ENCODE data around the gene ABCA10.

Gene ABCA10

DNA sequence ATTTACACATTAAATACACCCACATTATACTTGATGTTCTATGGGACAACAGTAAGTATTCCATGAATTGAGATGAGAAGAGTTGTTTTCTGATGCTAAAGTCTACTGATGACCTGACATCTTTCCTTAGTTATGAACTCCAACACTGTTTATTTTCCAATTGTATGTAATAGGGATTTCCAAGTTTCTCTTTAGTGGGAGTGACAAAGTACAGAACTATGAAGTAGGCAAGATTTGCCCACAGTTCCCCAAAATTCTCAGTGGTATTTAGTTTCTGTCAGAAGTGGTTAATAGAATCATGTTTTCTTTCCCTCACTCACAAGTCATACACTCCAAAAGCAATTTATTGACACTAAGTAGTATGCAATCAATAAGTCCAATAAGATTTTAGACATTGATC lies 64.4 kb downstream of the ABCA10 start:
- DNase-seq (ENCODE audit: low spot score) (no peak), FAIRE-seq (no peak)

DNA sequence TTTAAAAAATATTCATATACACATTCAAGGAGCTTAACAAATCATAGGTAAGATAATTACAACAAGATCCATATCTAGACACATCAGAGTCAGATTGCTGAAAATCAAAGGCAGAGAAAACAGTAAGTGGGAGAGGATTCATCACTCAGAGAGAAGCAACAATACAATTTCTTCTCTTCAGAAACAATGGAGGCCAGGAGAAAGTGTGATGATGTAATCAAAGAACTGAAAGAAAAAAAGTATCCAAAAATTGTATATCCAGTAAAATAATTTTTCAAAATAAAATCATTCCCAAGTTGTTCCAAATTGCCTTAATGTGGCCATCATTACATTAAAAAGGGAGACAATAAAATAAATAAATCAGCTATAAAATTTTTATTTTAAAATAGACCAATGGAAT lies 69.2 kb downstream of the ABCA10 start:
- DNase-seq (ENCODE audit: low spot score) (no peak), FAIRE-seq (no peak)

DNA sequence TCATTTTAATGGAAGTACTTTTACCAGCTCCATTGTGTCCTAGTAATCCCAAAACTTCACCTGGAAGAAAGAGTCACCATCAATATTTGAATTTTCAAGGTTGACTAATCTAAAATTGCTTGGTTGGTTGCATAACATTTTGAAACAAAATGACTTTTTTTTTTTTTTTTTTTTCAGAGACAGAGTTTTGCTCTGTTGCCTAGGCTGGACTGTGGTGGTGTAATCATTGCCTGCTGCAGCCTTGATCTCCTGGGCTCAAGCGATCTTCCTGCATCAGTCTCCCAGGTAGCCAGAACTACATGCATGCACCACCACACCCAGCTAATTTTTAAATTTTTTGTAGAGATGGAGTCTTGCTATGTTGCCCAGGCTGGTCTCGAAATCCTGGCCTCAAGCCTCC lies 74.4 kb downstream of the ABCA10 start:
- FAIRE-seq (no peak), DNase-seq (ENCODE audit: low spot score) (no peak)

DNA sequence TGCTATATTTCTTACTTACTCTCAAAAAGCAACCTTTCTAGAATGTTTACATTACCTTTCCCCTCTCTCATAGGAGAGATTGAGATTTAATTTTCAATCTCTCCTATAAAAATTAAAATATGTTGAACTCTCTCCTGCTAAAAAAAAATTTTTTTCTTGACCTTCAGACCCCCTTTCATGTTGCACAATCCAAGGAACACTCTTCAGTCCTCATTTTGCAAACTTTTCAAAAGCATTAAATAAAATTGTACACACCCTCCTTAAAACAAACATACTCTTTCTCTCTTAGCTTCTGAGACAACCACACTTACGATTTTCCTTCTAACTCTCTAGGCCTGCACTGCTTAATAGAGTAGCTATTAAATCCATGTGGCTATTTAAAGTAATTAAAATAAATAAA lies 78.3 kb downstream of the ABCA10 start:
- DNase-seq (ENCODE audit: low spot score): no peak
- FAIRE-seq: no peak

DNA sequence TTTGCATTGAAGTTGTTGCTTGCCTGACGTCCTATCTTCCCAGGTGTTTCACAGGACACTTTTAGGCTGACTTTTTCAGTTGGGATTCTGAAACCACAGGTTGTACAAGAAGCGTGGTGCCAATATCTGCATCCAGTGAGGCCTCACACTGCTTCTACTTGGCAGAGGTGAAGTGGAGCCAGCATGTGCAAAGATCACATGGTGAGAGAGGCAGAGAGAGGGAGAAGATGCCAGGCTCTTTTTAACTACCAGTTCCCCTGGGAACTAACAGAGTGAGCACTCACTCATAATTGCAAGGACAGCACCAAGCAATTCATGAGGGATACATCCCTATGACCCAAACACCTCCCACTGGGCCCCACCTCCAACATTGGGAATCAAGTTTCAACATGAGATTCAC lies 81.2 kb downstream of the ABCA10 start:
- DNase-seq (ENCODE audit: low spot score) (no peak), FAIRE-seq (no peak)

DNA sequence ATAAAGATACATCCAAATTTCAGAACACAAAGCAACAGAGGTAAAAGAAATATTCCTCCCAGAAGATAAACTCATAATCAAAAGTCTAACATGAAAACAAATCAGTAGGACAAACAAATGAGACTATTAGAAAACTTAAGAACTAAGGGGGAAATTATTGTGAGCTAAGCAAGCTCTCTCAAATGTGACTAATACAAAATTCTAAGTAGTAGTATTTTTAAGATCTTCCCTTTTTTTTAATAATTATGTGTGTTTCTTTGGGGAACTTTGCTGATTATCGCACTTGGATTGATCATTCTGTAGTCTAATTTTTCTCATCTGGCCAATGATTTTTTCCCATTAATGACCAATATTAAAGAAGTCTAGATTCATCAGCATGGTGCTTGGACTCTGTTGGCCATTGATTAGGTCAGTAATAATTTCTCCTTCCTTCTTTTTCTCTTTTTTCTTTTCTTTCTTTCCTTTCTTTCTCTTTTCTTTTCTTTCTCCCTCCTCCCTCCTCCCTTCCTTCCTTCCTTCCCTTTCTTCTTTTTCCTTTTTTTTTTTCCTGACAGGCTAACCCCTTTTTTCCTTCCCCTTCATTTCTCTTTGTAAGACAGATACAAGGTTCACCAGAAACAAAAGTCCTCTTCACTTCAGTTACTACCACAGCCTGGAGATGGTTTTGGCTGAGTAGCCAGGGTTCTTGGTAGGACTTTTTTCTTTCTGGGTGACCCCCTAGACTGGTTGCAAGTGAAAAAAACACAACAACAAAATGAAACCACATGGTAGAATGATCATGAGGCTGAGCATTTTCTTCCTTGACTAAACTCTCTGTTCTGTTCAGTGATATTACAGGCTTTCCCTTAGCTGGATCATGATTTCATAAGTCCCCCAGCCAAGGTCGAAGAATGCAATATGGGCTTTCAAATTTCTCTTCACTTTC lies 84.0 kb downstream of the ABCA10 start:
- DNase-seq (ENCODE audit: low spot score) (no peak), FAIRE-seq (no peak)

DNA sequence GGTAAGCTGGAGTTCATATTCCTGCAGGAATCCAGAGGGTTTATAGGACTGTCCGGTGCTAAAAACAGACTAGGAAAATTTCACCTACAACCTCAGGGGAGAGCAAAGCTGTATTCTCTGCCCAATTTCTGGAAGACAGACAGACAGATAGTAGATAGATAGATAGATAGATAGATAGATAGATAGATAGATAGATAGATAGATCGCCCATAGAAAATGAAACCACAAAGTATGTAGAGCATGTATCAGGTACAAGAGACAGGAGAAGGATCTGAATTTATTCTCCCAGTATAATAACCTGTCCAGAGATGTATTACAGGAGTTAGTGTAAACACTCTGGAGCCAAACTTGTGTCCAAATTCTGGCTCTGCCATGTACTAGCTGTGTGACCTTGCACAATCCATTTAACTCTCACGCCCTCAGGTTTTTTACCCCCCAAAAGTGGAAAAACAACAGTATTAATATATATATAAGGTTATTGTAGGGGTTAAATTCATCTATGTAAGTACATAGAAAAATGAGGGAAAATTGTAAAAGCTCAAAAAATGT lies 84.9 kb downstream of the ABCA10 start:
- FAIRE-seq (no peak), DNase-seq (ENCODE audit: low spot score) (no peak)

DNA sequence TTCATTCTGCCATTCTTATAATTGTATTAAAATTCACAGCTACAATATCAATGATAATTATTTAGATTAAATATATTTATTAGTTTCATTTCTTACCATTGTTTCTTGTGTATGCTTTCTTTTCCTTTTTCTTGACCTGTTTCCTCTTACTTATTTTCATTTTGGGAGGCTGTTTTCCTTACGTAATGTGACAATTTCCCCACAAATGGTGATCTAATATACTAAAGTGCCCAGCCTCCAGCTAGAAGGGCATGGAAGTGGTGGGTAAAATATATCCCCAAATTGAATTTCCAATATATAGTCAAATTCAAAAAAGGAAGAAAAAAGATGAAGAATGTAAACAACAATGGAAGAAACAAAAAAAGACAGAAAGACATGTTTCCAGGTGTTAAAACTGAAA lies 85.5 kb downstream of the ABCA10 start:
- no peak for FAIRE-seq
- DNase-seq (ENCODE audit: low spot score): no peak

DNA sequence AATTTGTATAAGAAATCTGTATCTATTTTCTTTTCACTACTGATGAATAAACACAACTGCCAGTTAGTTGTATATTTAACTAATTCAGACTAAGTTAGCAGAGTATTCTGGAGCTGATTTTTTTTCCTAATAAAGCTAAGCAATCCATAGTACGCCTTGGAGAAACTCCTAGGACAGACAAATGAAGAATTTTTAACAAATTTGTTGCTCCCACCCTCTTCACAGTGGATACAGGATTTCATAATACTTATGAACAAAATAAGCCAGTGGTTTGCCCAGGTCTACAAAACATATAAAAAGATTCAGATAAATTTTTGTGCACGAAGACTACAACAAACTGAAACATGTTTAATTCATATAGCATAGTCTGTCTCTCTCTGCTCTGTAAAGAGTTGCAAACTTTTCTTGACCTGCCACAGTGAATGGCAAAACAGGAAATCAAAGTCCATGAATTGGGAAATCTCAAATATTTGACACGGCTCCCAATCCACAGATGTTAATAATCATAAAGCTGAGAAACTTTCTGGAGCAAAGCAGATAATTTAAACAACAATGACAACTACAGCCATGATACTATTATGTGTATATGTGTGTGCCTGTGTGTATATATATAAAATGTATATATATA lies 86.3 kb downstream of the ABCA10 start:
- no peak for DNase-seq (ENCODE audit: low spot score)
- FAIRE-seq: no peak

DNA sequence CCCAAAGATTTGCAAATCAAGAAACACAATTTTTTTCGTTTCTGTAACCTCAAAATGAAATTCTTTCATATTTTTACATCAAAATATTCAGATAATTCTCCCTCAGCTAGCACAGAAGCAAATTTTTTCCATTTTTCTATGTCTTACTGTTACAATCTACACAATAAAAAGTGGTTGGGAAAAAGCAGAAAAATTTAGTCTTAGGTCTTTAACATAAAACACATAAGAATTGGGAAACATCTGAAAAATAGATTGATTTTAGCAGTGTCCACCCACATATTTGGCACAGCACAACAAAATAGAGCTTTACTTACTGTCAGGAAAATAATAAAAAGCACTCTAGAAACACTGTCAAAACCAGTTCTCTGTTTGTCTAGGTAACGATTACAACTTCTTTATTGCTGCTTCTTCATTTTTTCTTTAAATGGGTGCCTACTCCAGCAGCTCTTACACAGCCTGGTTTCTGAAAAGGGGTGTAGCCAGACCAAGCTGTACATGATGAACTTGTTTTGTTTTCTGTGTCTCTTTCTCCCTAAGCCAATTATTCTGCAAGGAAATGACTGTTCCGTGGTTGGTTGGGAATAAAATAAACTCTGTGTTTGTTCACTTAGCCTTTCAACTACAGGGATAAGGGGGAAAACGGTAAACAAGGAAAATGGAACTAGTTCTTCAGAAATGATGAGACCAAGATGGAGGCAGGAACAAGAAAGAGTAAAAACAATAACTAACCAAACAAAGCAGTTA lies 87.0 kb downstream of the ABCA10 start, which contains the start of gene ABCA6:
Gene ABCA6 (minus strand): TSS at position 465 of the 744 bp plus-strand sequence. CDS start 1,192 bp downstream, outside the sequence.
- FAIRE-seq: no peak
- DNase-seq (ENCODE audit: low spot score): no peak

DNA sequence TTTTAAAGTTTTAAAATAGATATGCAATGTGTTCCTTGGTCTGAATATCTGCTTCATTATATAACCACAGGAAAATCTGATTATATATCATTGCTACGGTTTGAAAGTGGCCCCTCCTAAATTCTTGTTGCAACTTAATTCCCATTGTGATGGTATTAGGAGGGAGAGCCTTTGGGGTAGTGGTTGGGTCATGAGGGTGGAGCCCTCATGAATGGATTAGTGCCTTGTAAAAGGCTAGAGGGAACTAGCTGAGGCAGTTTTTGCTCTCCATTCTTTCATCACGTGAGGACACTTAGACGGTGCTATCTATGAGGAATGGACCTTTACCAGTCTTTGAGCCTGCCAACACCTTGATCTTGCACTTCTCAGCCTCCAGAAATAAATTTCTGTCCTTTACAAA lies 94.5 kb downstream of the ABCA10 start:
- no peak for DNase-seq (ENCODE audit: low spot score)
- no peak for FAIRE-seq

DNA sequence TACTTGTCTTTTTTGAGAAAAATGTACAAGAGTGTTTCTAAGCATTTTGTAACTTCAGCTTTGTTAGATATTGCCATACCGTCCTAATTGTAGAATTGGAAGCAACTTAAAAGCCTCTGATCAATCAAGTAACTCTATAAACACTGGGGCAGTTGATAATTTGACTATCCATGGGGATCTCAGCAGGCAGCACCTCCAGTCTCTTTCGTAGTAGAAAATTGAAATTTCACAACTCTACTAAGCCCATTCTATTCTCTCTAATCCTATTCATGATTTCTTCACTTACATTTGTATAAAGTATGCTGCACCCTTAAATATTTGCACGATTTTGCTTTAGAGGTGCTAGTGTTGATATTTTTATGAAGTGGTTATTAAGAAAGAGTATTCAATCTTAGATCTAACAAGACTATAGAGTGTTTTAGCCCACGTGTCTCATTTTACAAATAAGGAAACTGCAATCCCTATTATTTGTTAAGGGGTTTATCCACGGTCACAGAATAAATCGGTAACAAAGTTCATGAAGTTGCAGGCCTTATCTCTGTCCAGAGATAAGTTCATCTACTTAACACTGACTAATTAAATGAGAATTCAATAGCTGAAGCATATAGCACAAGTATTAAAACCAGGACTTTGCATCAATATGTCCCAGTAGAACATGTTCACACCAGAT lies 97.9 kb downstream of the ABCA10 start:
- no peak for FAIRE-seq

DNA sequence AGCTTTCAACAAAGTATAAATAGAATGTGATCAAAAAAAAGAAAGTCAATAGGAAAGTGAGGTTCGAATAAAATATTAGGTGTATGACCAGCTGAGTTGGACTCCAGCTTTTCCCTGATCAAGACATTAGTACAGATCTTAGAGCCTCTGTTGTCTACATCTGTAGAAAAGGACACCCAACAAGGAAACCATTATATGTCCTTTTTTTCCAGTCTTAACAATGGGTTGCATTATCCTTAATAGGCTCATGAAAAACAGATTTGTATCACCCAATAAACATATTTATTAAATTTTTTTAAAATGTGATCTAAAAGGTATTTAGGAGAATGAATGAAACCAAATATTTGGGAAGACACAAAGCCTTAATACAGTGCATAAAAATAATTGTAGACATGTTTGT lies 105.0 kb downstream of the ABCA10 start:
- DNase-seq (ENCODE audit: low spot score) (no peak), FAIRE-seq (no peak)

More for the DNA sequence above, 97.9 kb downstream of the ABCA10 start:
- DNase-seq (ENCODE audit: low spot score): no peak

DNA sequence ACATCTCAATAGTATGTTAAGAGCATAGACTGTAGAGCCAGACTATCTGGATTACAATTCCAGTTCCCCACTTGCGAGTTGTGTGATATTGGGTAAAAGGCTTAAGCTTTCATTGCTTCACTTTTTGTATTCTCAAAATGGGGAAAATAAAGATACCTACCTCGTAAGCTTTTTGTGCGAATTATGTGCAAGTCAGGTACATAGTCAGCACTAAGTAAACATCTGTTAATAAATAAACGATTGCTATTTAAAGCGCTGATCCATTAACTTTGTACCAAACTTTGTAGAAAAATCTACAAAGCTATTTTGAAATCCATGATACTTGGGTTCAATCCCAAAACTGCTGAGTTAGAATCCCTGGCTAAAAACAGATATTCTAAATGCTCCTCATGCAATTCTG lies 106.6 kb downstream of the ABCA10 start:
- DNase-seq (ENCODE audit: low spot score): no peak
- no peak for FAIRE-seq

DNA sequence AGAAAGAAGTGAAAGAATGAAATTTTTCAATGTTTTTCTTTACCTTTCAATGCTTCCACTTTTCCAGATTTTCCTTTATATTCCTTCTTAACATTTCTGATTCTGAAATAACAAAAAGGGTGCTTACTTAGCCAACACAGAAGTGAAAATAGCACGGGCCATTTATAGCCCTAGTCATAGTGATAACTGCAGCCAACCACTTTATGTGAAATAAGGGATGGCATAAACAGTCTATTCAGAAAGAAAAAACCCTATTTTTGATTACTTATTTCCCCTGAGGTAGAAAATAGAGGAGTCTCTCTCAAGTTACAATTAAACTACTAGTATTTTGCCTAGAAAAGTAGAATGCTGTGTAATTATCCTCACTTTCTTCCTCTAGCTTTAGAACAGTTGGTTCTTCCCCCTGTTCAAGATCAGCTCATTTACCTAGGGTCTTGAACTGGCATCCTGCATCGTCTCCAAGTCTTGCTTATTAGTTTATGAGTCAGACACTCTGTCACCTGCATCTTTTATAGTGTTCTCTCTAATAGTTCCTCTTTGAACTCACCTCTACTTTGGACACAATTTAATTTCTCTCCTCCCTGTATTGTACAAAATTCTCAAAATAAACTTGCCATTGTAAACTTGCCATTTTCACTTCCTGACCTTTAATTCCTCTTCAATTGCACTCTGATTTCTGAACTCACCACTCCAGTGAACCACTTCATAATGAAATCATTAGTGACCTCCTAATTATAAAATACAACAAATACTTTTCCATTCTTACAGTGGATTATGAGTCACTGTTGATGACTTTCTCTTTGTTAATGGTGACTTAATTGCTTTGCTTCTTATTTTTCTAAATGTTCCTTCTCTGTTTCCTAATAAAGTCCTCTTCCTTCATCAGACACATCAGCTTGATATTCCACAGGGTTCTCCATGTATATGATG lies 110.5 kb downstream of the ABCA10 start:
- DNase-seq (ENCODE audit: low spot score) (no peak), FAIRE-seq (no peak)

DNA sequence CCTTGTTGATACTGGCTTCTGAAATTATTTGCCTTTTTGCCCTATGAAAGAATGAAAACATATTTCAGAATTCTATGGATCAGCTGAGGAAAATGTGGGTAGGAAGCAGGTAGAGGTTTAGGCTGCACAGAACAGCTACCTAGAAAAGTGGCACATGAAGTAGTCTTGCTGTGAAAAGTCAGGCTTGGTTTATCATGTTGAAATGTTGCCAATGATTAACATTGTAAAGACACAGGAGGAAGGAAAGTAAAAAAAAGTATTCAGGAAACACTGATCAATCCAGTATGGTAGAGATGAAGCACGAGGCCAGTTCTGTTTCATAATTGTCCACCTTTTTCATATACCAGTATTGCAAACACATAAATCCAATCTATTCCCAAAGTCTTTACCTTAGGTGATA lies 116.8 kb downstream of the ABCA10 start:
- DNase-seq (ENCODE audit: low spot score) (no peak), FAIRE-seq (no peak)

DNA sequence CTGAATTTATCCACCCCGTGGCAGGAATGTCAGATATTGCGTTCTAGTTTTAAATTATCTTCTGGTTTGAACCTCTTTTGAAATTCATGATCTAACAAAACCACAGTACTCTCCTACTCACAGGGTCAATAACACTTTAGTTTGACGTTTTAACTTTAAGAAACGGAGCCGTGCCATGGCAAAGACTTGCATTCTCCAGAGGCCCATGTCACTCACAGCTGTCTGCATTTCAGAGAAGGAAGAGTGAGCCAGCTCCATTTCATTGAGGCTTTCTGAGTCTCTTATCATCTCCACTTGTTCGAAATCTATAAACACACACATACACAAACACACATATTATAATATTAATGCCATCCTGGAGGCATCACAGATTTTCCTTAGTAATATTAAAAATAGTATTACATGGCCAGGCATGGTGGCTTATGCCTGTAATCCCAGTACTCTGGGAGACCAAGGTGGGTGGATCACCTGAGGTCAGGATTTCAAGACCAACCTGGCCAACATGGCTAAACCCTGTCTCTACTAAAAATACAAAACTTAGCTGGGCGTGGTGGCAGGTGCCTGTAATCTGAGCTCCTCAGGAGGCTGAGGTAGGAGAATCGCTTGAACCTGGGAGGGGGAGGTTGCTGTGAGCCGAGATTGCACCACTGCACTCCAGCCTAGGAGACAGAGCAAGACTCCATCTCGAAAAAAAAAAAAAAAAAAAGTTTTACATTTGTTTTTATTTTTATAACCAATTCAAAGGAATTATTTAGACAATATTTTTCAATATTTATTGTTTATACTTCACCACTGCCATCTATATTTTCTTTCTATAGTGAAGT lies 122.5 kb downstream of the ABCA10 start:
- no peak for DNase-seq (ENCODE audit: low spot score)
- no peak for FAIRE-seq

DNA sequence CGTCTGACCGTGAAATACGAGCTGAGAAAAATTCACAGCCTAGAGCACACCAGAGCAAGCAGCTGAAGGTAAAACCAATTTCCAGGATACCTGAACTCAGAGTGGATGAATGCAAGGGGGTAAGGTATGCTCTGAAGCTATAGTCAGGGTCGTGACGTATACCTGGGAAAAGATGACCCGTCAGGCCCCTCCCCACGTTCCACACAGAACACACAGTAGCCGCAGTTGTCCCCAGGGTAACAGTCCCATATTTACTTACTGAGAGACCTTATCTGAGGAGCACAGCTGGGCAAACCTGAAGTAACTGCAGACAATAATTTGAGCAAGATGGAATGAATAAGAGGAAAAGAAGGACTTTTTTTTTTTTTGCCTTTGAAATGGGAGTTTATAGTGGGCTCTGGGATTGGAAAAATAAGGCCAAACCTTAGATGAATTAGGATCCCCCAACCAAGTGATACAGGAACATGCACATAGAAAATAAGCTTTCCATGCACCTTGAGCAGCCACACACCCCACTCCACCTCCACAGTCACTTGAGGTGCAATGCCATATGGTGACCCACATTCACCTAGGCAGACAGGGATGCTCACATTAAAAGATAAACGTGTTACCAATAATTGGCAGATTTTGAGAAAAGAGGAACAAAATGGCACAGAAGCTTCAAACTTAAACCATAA lies 124.9 kb downstream of the ABCA10 start:
- DNase-seq (ENCODE audit: low spot score) (no peak), FAIRE-seq (no peak)

DNA sequence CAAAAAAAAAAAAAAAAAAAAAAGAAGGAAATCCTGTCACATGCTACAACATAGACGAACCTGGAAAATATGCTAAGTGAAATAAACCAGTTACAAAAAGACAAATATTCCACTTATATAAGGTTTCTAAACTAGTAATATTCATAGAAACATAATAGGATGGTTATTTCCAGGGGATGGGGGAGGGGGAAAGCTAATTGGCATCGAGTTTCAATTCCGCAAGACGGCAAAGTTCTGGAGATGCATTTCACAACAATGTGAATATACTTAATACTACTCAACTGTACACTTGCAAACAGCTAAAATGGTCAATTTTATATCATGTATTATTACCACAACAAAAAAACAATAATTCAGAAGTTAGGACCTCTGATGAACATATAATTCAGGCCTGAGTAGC lies 130.0 kb downstream of the ABCA10 start:
- FAIRE-seq: no peak
- no peak for DNase-seq (ENCODE audit: low spot score)
